HG03521 (cell line): ENCODE measurements around the gene GGCX.
"Not testable (repeated sequence)": the region's sequence is repeated elsewhere in the genome, so short reads cannot be mapped to it uniquely, and the experiment has no call there.

Source experiments
- ATAC-seq: cut with Tn5 transposase; IDR thresholded peaks from one replicate; pipeline ENCODE4 v1.9.1; 2021; ENCODE audit warnings: mild to moderate bottlenecking, moderate library complexity; ENCODE audit not compliant: unreplicated experiment

GGCX gene

GRCh38 chr2:85594715-85595300 lies 33.5 kb upstream of the GGCX start:
- ATAC-seq = no peak

- ATAC-seq = no peak
Observed at GRCh38 chr2:85593023-85593422, 31.7 kb upstream of the GGCX start.

- not testable (repeated sequence) for ATAC-seq
Observed at GRCh38 chr2:85592299-85592698, 31.0 kb upstream of the GGCX start.

DNA sequence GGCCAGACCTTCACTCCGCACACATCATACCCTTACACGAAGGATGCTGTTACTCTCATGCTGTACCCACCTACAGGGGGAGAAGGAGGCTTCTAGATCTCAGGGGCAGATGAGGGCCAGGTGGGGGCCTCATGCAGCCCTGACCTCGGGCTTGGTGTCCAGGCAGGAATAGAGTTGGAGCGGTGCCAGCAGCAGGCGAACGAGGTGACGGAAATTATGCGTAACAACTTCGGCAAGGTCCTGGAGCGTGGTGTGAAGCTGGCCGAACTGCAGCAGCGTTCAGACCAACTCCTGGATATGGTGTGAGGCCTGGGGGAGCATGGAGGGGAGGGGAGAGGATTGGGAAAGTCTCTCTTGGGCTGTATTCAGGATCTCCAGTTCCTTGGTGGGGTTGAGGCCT lies 30.3 kb upstream of the GGCX start:
- ATAC-seq = no peak

DNA sequence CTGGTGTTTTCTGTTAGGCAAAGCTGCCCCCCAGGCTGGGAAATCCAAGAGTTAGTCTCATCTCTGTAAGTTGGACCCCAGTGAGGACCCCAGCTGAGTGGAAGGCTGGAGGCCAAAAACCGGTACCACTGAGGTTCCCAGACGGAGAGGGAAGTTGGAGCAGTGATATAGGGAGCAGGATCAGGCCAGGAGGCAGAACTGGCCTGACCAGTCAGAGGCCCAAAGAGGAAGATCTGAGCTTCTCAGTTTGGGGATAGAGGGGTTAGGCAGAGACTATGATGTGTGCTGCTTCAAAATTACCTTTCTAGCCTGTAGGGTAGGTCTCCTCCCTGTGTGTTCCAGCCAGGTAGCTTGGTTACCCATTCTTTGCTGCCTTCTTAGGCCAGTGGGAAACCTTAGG lies 29.7 kb upstream of the GGCX start:
- ATAC-seq = no peak

DNA sequence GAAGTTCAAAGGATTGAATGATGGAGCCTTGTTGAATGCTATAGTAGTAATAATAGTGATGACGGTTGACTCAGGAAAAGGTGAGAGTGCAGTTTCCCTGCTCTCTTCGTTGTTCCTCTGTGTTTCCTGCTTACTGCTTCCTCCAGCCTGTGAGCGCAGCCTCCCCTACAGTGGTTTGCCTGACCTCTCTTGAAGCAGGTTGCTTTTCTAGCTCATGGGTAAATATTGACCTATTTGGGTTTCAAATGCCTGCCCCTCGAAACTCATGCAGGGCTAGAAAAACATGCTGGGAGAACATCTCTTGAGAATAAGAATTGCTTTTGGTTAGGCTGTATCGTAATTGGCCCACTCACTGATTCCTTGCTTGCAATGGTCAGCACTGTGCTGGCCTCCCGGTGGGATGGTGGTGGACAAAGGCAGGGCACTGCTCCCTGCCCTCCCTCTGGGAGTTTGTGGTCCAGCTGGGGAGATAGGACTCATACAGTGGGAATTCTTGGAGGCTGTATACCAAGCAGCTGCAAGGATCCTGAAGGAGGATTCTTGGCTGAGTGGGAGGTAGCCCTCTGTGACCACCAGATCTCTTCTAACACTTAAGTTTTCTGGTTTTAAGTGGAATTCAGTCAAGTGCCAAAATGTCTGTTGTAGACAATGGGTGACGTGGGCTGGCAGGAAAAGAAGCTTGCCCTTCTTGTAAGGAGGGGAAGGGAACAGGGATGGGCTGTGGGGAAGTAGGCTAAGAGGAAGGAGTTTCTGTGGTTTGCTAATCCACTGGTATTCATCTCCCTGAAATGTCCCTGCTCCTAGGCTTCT lies 28.9 kb upstream of the GGCX start:
- no peak for ATAC-seq

DNA sequence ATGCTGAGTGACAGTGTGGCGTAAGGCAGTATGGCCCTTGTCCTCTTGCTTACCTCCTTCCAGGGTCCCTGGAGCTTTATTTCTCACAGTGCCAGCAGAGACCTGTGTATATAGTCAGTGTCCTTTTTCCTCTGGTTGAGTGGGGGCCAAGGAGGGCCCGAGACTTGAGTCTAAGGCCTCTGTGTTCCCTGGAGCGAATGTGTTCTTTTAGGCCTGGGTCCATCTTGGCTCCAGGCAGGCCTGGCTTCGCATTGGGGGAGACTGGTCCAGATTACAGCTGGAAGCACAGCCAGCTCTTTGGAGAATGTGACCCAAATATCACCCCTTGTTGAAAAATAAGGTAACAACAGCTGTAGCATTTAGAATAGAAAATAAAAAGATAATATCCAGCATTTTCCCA lies 27.9 kb upstream of the GGCX start:
- no peak for ATAC-seq

DNA sequence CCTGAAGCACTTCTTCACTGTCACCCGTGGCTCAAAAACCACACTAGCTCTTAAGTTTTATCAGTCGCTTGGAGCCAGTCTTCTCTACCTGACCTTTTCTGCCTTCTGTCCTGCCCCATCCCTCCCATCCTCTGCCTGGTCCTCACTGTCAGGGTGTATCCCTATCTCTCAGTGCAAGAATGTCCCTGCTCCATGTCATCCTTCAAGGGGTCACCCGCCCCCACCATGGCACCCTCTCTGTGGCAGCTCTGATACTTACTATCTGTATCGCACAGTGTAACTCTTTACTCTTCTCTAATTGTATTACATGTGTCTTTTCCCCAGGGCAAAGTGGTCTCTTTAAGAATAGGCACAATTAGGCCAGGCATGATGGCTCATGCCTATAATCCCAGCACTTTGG lies 27.4 kb upstream of the GGCX start:
- ATAC-seq = no peak

- ATAC-seq = no peak
Observed at GRCh38 chr2:85588236-85588635, 26.9 kb upstream of the GGCX start.

- ATAC-seq = no peak
Observed at GRCh38 chr2:85585781-85586105, 24.4 kb upstream of the GGCX start.

- ATAC-seq = no peak
Observed at GRCh38 chr2:85584857-85585780, 23.8 kb upstream of the GGCX start.

DNA sequence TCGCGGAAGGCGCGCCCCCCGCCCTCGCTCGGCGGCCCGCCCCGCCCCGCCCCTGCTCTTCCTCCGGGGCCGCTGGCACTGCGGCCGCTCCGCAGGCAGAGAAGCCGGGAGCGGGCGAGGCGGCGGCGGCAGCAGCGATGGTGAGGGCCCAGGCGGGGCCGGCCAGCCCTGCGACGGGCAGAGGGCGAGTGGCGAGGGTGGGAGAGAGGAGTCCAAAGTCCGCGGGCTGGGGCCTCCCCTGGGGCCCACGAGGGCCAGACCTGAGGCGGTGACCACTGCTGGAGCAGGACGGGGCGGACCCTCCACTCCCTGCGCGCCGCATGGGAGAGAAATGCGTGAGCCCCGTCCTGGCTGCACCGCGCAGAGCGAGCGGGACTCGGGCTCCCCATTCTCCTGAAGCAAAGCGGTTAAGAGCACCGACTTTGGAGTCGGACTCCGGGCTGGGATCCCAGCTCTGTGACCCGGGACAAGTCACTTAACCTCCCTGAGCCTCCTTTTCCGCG lies 23.1 kb upstream of the GGCX start, which contains the start of gene VAMP5:
TSS of gene VAMP5 (plus strand) at position 78 of the 503 bp plus-strand sequence. CDS start at position 138, 60 bp downstream.
- no peak for ATAC-seq

DNA sequence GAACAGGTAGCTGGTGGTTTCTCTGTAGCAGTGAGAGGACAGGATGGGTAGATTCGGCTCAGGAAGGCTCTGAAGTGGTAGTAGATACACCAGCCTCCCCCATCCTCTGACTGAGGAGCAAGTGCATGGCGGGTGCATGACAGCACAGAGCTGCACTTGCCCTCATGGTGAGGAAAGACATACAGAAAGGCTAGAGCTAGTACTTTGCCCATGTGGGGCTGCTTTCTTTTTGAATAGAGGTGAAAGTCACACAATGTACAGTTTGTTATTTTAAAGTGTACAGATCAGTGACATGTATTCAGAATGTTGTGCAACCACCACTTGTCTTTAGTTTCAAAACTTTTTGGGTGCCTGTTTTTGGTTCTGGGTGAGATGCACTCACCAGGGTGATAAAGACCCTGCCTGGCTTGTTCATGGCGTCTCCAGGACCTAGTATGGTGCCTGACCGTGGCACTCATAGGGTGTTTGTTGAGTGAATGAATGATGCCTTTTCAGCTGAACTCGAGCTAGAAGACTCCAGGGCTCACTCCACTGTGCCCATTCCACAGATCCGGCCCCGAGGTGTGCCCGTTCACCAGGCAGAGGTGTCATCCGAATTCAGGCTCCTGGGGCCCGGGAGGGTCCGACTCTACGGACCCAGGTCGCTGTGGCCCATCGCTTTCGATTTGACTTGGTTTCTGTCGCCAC lies 22.5 kb upstream of the GGCX start:
- no peak for ATAC-seq

- ATAC-seq = no peak
Observed at GRCh38 chr2:85582492-85582891, 21.2 kb upstream of the GGCX start.

DNA sequence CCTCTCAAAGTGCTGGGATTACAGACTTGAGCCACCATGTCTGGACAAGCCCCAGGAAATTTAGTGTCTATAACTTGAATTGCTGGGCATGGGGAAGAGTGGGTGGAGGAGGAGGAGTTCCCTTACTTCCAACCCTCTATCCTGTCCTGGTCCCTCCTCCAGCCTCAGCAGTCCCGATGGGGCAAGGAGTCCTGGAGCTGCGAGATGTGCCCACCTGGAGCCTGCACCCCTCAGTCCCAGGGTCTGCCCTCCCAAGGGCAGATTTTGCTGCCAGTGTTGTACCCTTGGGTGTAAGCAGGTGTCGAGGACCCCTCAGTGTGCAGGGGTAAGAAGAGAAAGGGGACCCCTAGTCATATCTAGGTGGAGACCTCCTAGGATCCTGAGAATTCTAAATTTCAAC lies 18.9 kb upstream of the GGCX start:
- ATAC-seq = no peak

GRCh38 chr2:85579266-85579935 lies 18.1 kb upstream of the GGCX start:
- ATAC-seq = no peak

GRCh38 chr2:85578243-85579180 lies 17.2 kb upstream of the GGCX start:
- ATAC-seq = no peak

DNA sequence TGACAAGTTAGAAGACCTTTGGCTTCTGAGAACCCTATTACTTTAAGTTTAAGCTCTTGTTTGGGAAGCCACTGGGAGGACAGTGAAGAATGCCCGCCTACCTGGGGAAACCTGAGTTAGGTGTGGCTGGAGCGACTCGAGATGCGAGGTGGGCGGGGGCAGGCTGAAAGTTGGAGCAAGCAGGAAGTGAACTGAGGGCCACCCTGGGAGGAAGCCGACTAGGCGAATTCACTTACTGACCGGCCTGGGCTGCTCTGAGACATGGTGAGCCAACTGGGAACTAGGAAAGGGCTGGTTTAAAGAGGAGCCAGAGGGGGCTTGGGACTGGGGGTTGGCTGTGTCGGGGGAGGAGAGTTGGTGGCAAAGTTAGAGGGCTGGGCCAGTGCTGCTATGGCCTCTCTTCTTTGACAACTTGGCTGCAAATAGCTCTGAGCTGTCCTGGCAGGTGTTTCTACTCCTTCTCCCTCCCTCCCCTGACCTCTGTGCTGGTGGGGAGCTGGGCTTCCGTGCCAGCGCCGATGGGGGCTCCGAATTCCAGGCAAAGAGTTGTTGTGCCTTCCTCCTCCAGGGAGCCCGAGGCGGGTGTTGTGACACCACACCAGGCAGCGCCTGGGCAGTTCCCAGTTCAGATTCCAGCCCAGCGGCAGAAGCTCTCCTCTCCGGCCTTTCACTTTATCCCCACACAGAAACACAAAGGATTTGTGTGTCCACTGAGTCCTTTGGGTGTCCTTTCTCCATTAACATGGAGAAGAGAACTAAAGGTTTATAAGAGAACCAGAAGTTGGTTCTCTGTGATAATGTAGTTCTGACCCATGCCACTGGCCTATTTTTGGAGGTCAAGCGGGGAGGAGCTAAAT lies 16.3 kb upstream of the GGCX start, which contains the start of gene VAMP8:
TSS of gene VAMP8 (plus strand) at position 201 of the 857 bp plus-strand sequence. CDS start at position 262, 61 bp downstream.
- no peak for ATAC-seq
